Measurements from ENCODE around the gene KIF2A.
A peak's percentile ranks its signal among the peaks of the same experiment; 100 is the strongest.

KIF2A gene

DNA sequence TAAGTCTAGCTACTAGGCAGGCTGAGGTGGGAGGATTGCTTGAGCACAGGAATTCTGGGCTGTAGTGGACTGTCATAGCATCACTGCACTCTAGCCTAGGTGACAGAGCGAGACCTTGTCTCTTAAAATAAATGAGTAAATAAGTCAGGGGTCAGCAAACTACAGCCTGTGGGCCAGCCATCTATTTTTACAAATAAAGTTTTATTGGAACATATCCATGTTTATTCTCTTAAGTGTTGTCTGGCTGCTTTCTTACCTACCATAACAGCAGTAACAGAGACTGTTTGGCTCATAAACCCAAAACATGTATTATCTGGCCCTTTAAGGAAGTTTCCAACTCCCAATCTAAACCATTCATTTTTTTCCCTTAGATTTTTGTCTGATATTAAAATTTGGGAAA is 68.1 kb downstream of the KIF2A start:
- no peak for DNase-seq

DNA sequence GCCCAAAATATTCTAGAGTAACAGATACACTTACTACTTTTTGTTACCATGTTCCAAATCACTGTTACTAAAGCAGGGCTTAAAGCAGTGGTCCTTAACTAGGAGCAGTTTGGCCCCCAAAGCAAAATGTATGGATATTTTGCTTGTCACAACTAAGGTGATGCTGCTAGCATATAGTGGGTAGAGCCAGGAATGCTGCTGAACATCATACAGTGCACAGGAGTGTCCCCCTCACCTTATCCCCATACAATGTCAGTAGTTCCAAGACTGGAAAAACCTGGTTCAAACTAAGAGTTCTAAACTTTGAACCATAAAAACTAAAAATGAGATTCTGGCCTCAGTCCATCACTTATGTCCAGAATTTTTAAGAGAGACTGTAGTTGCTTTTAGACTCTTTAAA is 69.6 kb downstream of the KIF2A start:
- DNase-seq = no peak

DNA sequence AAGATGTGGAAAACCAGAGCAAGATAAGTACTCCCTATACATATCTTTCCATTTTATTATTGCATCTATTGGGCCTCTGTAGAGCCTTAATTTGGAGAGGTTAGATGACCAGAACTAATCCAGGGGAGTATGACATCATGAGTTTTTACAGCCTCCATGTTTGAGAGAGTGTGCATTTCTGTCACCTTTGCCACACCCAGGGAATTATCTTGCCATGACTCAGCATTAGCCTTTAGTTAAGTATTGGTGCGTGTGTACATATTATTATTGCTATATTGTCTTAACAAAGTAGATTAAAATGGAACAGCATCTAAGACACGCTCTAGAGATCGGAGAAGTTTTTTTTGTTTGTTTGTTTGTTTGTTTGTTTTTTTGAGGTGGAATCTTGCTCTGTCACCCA is 70.1 kb downstream of the KIF2A start:
- DNase-seq = no peak

DNA sequence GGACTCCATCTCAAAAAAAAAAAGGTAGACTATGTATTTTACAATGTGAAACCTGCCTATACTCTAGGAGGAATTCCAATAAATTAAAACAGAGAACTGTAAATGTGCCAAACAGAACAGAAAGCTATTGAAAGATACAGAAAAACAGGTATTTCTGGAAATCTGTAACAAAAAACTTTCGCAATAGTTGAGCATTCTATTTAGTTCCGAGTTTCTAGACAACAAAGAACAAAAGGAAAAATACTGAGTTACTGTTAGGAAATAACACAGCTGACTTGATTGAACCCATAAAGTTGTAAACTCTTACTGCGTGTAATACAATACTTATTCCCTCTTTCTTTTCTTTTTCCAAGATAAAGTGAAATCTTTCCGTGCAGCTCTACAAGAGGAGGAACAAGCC is 79.1 kb downstream of the KIF2A start:
- DNase-seq = no peak

DNA sequence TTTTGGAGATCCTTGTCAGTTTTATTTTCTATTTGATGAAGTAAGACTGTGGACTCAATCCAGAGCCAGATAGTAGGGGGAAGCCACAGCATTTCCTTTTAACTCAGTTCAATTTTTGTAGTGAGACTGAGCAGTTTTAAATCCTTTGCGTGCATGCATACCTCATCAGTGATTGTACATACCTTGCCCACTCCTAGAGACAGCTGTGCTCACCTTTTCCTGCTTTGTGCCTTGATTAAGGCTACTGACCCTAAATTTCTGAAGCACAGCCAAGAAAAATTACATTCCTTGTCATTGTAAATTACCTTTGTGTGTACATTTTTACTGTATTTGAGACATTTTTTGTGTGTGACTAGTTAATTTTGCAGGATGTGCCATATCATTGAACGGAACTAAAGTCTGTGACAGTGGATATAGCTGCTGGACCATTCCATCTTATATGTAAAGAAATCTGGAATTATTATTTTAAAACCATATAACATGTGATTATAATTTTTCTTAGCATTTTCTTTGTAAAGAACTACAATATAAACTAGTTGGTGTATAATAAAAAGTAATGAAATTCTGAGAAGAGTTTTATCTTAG is 79.9 kb downstream of the KIF2A start:
- no peak for DNase-seq

DNA sequence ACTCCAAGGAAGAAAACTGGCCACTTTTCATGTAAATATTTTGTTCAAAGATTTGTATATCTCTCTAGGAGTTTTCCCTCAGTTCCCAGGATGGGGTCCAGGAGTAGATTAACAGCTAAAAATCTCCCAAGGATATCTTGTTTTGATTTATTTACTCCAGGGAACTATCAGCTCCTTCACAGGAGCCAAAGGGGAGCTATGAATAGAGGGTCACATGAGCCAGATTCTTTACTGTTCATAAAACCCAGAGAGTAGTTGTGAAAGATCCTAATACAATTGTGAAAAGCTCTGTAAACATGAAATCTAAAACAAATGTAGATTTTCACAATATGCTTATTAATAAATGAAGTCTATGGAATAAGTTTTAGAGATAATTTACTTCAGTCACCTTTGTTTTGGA is 80.8 kb downstream of the KIF2A start:
- no peak for DNase-seq

DNA sequence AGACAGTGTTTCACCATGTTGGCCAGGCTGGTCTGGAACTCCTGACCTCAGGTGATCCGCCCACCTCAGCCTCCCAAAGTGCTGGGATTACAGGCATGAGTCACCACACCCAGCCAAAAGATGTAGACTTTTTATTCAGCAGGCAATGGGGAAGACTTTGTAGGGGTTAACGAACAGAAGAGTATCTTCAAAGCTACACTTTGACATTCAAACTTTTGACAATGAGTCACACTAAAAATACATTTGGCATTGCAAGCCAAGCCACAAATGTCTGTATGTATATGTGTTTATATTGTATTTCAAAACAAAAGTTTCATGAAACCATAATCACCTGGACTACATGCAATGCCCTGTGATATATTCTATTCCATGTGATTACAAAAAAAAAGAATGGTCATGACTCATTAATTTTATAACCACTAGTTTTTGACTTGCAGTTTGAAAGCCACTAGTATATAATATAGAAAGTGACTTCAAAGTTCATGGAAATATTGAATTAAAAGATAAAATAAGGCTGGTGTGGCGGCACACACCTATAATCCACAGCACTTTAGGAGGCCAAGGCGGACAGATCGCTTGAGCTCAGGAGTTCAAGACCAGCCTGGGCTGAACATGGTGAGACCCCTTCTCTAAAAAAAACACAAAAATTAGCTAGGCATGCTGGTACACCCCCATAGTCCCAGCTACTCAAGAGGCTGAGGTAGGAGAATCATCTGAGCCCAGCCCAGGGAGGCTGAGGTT is 89.4 kb downstream of the KIF2A start:
- no peak for DNase-seq

DNA sequence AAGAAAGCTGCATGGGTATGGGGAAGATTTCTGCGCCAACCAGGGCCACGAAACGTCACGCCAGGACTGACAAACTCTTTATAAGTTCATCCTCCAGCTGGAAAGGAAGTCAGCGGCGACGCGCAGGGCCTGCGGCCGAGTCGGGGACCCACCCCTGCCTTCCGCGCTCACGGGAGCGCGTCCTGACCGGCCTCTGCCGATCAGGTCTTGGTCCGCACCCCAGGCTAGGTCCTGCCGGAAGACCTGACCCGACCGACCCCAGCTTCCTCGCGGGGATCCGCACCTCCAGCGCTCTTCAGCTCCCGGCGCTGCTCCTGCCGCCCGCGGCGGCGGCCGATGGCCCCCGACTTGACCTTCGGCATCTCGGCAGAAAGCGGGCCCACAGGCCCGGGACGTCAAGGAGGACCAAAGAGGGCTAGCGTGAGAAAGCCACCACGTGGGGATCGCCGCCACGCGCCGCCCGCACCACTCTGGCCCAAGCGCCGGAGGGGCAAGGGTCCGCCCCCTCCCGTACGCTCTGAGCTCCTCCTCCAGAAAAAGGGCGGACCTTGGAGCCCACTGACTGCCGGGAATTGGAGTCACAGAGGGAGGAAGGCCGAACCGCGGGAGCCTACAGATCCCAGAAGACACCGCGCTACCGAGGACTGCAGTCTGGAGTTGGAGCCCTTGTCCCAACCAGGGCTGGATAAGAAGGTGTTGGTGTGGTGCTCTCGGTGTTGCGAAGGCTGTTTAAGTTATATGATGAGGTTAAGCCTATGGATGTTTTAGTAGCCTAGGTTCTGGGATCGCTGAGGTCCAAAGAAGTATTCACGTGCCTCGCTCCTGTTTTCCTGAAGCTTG is 97.6 kb downstream of the KIF2A start, which contains the start of gene DIMT1:
Gene DIMT1, minus strand, starts transcription at position 495 of the 840 bp plus-strand sequence. Its CDS starts 133 bp downstream, at position 362.
- DNase-seq = peak; percentile 66 to 98 (median 95)

DNA sequence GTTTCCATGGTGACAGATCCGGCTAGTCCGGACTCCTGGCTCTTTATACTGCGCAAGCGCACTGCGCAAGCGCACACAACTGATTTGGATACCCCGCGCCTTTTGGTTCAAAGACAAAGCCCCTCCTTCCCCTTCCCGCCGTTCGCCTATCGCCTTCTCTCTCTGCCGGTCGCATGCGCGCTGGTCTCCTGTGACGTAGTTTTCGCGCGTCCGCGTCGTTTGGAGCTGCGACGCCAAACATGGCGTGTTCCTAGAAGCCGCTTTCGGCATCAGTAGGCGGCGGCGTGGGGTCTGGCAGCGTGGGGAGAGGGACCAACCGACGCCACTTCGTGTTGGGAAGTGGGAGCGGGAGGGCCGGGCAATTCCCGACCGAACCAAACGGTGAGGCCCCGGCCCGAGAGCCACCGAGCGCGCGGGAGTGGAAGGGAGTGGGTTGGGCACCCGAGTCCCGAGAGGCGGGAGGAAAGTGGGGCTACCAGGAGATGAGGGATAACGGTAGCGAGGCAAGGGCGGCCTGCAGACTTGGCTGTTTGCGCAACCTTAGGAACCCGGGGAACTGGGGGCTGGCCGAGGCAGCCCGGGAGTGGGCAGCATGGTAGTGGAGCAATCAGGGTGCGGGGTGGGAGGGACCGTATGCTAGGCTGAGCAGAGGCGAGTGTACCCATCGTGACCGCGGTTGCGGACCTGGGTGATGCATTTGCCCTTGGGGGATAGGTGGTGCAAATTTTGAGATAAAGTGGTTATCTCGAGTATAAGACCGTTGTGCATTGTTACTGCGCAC is 106.7 kb downstream of the KIF2A start, which contains the start of gene IPO11:
Gene IPO11, plus strand, starts transcription at position 215 of the 781 bp plus-strand sequence. CDS start 24,517 bp downstream, outside the sequence.
- peak; percentile 65 to 100 (median 96) for DNase-seq

DNA sequence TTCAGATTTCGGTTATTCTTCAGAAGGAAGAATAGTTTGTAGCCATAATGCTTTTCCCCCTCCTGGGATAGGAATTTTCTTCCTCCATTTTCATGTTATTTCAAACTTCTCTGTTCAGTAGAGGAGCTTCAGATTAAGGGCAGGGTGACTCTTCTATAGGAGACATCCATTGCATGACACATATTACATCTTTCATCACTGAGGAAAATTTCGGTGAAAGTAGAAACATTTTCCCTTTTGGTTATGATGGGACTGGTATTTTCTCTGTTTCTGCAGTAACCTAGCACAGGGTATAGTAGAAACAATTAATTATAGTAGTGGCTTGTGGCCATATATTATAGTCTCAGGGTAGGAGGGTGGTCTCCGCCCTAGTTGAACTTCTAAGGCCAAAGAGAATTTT is 107.7 kb downstream of the KIF2A start:
- DNase-seq = no peak

DNA sequence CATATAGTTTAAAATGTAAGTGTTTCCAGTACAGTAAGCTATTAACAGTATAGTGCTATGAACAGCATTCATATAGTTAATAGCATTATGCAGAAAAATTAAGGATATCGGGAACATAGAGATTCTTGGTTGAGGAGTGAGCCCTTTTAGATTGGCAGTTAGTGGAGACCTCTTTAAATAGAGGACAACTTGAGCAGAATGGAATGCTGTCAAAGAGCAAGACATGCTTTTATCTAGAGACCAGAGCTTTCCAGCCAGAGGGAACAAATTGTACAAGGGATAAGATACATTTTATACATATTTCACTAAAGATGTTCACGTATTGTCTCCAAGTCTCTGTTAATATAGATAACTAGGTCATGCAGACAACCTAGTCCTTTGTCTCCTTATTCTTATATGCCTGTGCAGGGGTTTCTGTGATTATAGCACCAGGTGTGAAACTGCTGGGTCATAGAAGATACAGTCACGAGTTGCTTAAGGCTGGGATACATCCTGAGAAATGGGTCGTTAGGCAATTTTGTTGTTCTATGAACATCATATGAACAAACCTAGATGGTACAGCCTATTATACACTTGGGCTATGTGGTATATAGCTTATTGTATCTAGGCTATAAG is 112.6 kb downstream of the KIF2A start:
- no peak for DNase-seq

DNA sequence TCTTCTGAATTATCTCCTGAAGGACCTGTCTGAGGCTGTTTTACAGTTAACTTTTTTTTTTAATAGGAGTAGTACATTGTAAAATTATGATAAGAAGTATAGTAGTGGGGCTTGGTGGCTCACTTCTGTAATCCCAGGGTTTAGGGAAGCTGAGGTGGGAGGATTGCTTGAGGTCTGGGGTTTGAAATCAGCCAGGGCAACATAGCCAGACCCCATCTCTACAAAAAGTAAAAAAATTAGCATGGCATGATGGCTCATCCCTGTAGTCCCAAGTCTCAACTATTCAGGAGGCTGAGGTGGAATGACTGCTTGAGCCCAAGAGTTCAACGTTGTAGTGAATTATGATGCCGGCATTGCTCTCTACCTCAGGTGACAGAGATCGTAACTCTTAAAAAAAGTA is 113.6 kb downstream of the KIF2A start:
- DNase-seq = no peak

DNA sequence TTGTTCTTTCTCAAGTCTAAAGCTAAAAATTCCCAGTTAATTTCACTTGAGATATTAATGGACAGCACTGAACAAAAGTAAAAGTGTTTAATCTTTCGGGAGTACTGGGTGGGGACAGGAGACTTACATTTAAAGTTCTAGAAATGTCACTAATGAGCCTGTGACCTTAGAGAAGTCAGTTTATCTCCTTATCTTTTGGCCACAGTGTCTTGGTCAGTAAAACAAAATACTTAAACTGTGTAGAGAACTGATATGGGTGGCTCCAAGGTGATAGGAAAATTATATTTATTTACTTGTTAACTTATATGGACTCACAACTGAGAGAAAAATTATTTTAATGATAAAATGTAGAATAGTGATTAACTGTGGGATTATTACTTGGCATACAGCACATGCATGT is 115.4 kb downstream of the KIF2A start:
- DNase-seq = no peak

DNA sequence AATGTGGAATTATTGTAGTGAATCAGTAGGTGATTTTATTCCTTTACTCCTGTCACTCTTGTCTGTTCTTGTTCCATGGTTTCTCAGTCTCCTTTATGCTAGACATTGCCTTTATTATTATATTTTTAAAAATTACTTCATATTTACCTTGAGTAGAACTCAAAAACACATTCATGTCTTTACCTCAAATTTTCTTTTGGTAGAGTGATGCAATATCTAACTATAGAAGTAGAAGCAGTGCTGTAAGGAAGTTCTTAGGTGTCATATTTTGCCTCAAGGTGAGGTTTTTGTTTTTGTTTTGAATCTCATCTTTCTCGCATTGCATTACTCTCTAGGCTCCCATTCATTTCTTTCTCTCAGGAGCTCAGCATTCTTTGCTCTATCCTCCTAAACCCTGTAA is 118.8 kb downstream of the KIF2A start:
- DNase-seq = no peak

DNA sequence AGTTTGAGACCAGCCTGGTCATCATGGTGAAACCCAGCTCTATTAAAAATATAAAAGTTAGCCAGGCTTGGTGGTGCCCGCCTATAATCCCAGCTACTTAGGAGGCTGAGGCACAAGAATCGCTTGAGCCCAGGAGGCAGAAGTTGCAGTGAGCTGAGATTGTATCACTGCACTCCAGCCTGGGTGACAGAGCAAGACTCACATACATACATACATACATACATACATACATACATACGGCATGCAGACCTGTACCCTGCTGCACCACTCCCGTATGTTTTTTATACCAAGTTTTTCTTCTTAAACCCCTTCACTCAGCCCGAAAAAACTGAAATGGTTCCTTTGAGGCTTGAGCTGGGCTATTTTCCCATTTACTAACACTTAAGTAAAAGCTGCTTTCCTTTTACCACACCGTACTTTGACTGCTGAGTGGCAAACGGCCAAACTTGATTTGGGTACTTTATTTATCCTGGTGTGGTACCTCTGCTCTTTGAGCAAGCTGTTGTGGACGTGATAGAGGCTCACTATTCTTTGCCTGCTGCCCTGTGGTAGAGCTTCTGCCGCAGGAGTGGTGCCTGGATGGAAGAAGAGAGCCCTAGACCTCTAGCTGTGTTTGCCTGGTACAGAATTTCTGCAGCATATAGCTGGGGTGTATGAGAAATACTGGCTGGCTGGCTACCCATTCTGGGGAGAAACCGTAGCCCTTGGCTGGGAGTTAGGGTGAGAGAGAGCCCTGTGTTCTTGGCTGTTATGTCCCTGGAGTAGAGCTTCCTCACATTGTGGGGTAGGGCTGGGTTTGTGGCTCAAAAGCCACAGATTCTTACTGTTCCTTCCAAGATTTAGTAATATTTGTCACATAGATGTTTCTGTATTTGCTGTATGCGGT is 126.0 kb downstream of the KIF2A start:
- no peak for DNase-seq

DNA sequence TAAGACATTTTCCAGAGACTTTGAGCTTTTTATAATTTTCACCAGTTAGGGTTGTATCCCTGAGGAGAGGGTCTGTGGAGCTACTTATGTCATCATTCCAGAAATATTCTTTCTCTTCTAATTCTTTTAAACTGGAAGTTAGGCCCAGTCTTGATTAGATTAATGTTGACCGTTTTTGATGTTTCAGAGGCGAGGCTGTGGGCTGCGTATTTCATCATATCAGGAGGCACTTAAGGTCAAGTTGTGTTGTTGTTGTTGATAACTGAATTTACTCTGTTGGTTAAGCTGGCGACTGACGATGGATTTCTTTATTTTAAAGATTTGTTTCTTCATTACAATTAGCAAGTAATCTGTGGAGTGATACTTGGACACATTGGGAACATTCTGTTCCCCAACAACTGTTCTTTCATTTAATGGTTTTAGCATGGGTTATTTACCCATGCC is 126.6 kb downstream of the KIF2A start:
- no peak for DNase-seq
